GM21619 (cell line): Measurements from ENCODE around the gene RIPOR2.
"Not testable (repeated sequence)": the region's sequence is repeated elsewhere in the genome, so short reads cannot be mapped to it uniquely, and the experiment has no call there.

Experiments
- ATAC-seq: cut with Tn5 transposase; IDR thresholded peaks from one replicate; pipeline ENCODE4 v1.9.1; 2021; ENCODE audit not compliant: unreplicated experiment

RIPOR2 gene

GRCh38 chr6:24775520-24776058 lies 160.2 kb downstream of the RIPOR2 start:
- no peak for ATAC-seq

DNA sequence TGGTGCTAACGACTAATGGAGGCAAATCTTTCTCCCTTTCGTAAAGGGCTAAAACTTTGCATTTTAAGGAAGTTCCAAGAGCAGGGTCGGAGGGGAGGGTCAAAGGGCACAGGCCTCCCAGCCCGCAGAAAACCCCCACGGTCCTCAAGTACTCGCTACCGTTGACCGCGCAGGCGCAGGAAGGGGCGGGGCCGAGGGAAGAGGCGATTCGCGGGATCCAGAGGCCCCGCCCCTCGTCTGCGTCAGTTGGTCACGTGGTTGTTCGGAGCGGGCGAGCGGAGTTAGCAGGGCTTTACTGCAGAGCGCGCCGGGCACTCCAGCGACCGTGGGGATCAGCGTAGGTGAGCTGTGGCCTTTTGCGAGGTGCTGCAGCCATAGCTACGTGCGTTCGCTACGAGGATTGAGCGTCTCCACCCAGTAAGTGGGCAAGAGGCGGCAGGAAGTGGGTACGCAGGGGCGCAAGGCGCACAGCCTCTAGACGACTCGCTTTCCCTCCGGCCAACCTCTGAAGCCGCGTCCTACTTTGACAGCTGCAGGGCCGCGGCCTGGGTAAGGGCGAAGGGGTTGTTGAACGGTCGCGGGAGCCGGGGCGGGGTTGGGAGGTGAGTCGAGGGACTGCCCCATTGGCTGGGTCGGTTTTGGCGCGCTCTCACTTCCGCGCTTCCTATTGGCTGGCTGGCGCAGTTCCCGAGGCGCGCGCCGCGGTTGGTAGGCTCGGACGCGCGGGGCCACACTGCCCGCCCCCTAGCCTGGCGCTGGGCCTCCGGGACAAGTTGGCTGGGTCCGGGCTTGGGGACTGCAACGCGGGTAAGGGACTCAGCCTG lies 160.9 kb downstream of the RIPOR2 start, which contains the start of gene GMNN:
Gene GMNN (plus strand): TSS at position 242 of the 824 bp plus-strand sequence. CDS start 2,310 bp downstream, outside the sequence.
- ATAC-seq, result peak; percentile 94

- ATAC-seq, result no peak
These were observed 167.4 kb downstream of the RIPOR2 start for GRCh38 chr6:24768361-24768760.

DNA sequence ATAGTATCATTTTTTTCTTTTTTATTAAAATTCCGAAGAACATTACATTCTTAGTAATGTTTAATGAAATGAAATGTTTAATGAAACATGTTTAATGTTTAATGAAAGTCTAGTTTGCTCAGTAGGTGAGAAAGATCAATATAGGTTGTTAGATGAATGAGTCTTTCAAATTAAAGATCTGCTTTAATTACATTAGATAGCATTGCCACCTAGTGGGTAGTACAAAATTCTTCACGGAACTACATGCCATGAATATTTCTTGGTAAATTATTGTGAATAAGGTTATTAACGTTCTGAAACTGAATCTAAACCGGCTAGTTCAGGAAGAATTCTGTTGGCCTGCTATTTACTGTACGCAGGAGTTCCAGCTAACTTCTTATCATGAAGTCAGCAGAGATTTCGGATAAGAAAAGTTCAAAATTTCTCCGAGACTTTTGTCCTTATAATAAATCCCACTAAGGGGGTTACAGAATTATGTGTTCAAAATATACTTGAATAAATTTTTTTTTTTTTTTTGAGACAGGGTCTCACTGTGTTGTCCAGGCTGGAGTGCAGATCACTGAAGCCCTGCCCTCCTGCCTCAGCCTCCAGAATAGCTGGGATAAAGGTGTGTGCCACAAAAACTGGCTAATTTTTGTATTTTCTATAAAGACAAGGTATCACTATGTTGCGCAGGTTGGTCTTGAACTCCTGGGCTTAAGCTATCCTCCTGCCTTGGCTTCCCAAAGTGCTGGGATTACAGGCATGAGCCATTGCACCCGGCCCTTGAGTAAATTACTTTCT lies 168.9 kb downstream of the RIPOR2 start:
- no peak for ATAC-seq

GRCh38 chr6:24765968-24766367 lies 169.8 kb downstream of the RIPOR2 start:
- not testable (repeated sequence) for ATAC-seq

- not testable (repeated sequence) for ATAC-seq
These were observed 170.6 kb downstream of the RIPOR2 start for GRCh38 chr6:24764833-24765828.

DNA sequence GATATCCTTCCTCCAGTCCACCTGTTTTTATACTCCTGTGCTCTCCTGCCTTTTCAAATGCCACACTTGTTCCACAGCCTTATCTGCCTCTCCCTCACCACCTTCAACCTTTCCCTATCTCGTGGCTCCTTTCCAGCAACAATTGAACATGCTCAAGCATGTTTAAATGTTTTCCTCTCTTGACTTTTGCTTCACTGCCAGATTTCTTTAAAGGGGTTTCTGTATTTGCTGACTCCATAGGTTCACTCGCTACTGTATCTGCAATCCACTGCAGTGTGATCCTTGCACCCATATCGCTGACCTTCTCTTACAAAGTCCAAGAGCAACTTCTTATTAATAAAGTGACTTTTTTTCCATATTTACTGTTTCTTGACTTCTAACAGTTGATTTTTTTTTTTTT lies 172.2 kb downstream of the RIPOR2 start:
- no peak for ATAC-seq

DNA sequence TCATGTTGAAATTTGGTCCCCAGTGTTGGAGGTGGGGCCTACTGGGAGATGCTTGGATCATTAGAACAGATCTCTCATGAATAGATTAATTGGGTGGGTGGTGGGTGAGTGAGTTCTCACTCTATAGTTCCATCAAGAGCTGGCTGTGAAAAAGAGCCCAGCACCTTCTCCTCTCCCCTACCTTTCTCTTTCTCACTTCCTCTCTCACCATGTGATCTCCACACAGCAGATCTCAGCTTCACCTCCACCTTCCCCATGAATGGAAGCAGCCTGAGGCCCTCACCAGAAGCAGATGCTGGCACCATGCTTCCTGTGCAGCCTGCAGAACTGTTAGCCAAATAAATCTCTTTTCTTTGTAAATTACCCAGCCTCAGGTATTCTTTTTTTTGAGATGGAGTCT lies 173.9 kb downstream of the RIPOR2 start:
- ATAC-seq, result no peak

- ATAC-seq, result no peak
These were observed 174.4 kb downstream of the RIPOR2 start for GRCh38 chr6:24761193-24761835.

DNA sequence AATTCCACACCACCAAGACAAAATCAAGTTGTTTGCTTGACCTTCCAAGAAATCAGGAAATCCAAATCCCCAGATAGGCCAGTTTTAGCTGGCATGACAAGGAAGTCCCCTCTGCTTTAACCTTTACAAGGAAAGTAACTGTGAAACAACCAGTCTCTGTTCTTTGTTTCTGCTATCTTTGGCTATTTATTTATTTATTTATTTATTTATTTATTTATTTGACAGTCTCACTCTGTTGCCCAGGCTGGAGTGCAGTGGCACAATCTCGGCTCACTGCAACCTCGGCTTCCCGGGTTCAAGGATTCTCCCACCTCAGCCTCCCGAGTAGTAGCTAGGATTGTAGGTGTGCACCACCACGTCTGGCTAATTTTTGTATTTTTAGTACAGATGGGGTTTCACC lies 175.6 kb downstream of the RIPOR2 start:
- ATAC-seq, result no peak

- ATAC-seq, result no peak
These were observed 176.0 kb downstream of the RIPOR2 start for GRCh38 chr6:24759718-24760117.

DNA sequence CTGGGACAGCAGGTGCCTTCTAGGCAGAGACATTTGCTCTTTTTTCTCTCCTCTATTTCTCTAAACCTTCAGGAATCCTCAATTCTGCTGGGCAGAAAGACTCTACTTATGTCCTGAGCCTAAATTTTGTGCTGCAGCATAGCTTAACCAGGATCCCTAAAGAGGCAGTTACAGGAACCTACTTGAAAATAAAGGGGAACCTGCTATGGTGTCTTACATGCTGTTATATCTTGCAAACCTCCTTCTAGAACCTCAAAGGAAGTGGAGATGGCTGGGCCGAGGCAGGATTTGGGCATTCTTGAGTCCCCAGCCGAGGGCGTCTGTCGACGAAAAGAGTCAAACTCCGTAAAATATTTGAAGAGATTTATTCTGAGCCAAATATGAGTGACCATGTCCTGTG lies 178.1 kb downstream of the RIPOR2 start:
- no peak for ATAC-seq

- no peak for ATAC-seq
These were observed 180.5 kb downstream of the RIPOR2 start for GRCh38 chr6:24755279-24755678.

- not testable (repeated sequence) for ATAC-seq
These were observed 181.4 kb downstream of the RIPOR2 start for GRCh38 chr6:24754378-24754777.
